KOPT-K1 (cell line): ENCODE data around the gene RBM20.

Source experiments
- H3K27ac ChIP-seq: fragments of 200-600 bp; sonication (generic); 2 replicates; pipeline ENCODE4 v1.5.1; 2016; ENCODE audit warnings: antibody characterized with exemption, mild to moderate bottlenecking, low read depth, low read length; ENCODE audit not compliant: poor library complexity, severe bottlenecking
- H3K36me3 ChIP-seq: fragments of 200-600 bp; sonication (generic); 2 replicates; pipeline ENCODE4 v1.5.1; 2017; ENCODE audit warnings: antibody characterized with exemption, mild to moderate bottlenecking, low read length, moderate library complexity; ENCODE audit not compliant: insufficient read depth
- H3K9me3 ChIP-seq: fragments of 200-600 bp; sonication (generic); 2 replicates; pipeline ENCODE4 v1.5.1; 2017; ENCODE audit warnings: antibody characterized with exemption, low read length, mild to moderate bottlenecking; ENCODE audit not compliant: insufficient read depth, poor library complexity, severe bottlenecking

The RBM20 gene

GRCh38 chr10:110774069-110775019 lies 130.2 kb downstream of the RBM20 start:
- H3K9me3 ChIP-seq, result no peaks in the 10 kb centered on the region
- no peak overlapping the region for H3K27ac ChIP-seq
- H3K36me3 ChIP-seq, result no peaks in the 10 kb centered on the region

DNA sequence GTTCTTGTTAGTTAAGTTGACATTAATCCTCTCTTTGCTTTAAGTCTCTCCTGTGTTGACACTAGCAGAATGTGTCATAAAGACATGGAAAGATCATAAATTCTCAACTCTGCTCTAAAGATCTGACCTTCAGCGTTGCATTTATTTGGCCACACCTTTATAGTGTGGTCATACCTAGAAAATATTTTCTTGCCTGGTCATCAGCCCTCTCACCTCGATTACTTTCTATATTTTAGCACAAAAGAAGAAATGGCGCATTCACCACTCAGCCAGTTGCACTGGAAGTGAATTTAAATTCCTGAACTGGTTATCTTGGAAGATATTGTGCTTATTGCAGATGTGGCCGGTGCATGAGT lies 130.9 kb downstream of the RBM20 start:
- no peaks in the 10 kb centered on the region for H3K36me3 ChIP-seq
- H3K27ac ChIP-seq, result no peak overlapping the region
- H3K9me3 ChIP-seq, result no peaks in the 10 kb centered on the region

GRCh38 chr10:110775406-110775805 lies 131.3 kb downstream of the RBM20 start:
- H3K9me3 ChIP-seq, result no peaks in the 10 kb centered on the region
- no peaks in the 10 kb centered on the region for H3K36me3 ChIP-seq
- H3K27ac ChIP-seq, result no peak overlapping the region

GRCh38 chr10:110777017-110777416 lies 132.9 kb downstream of the RBM20 start:
- Histone ChIP-seq H3K27ac (no peak overlapping the region), H3K36me3 (no peaks in the 10 kb centered on the region), H3K9me3 (no peaks in the 10 kb centered on the region)

GRCh38 chr10:110777661-110778060 lies 133.5 kb downstream of the RBM20 start:
- Histone ChIP-seq H3K36me3 (no peaks in the 10 kb centered on the region), H3K9me3 (no peaks in the 10 kb centered on the region), H3K27ac (no peak overlapping the region)

DNA sequence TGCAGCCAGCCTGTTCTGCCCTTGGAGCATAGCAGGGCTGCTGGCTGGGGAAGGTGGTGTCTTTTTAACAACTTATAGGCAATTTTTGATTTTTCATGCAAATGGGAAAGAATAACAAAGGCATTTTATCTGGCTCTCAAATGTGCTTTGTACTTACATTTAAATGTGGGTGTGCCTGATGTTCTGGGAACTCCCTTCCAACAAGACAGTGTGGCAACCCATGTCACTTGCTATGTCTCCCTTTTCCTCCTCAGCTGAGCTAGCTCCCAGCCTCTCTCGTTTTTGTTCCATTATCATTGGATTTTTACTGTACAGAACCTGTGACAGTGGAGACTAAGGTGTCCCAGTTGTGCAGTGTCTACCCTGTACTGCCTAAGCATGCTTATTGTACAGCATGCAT lies 134.1 kb downstream of the RBM20 start:
- no peak overlapping the region for H3K27ac ChIP-seq
- no peaks in the 10 kb centered on the region for H3K9me3 ChIP-seq
- H3K36me3 ChIP-seq, result no peaks in the 10 kb centered on the region

- no peaks in the 10 kb centered on the region for H3K36me3 ChIP-seq
- H3K27ac ChIP-seq, result no peak overlapping the region
- no peaks in the 10 kb centered on the region for H3K9me3 ChIP-seq
Observed at GRCh38 chr10:110779489-110779888, 135.4 kb downstream of the RBM20 start.

DNA sequence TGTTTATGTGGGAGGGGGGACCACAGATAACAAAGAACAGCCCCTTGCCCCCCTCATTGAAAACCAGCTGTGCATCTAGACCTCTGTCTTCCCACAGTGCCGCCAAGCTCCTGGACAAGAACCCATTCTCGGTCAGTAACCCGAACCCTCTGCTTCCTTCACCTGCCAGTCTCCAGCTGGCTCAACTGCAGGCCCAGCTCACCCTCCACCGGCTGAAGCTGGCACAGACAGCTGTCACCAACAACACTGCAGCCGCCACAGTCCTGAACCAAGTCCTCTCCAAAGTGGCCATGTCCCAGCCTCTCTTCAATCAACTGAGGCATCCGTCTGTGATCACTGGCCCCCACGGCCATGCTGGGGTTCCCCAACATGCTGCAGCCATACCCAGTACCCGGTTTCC lies 136.6 kb downstream of the RBM20 start:
- Histone ChIP-seq H3K9me3 (no peaks in the 10 kb centered on the region), H3K27ac (no peak overlapping the region), H3K36me3 (no peaks in the 10 kb centered on the region)

DNA sequence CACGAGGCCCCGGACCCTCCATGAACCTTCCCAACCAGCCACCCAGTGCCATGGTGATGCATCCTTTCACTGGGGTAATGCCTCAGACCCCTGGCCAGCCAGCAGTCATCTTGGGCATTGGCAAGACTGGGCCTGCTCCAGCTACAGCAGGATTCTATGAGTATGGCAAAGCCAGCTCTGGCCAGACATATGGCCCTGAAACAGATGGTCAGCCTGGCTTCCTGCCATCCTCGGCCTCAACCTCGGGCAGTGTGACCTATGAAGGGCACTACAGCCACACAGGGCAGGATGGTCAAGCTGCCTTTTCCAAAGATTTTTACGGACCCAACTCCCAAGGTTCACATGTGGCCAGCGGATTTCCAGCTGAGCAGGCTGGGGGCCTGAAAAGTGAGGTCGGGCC lies 137.0 kb downstream of the RBM20 start:
- no peaks in the 10 kb centered on the region for H3K36me3 ChIP-seq
- H3K9me3 ChIP-seq, result no peaks in the 10 kb centered on the region
- H3K27ac ChIP-seq, result no peak overlapping the region

- Histone ChIP-seq H3K9me3 (no peaks in the 10 kb centered on the region), H3K36me3 (no peaks in the 10 kb centered on the region), H3K27ac (no peak overlapping the region)
Observed at GRCh38 chr10:110782616-110783015, 138.5 kb downstream of the RBM20 start.

GRCh38 chr10:110783509-110784107 lies 139.5 kb downstream of the RBM20 start:
- Histone ChIP-seq H3K36me3 (no peaks in the 10 kb centered on the region), H3K27ac (no peak overlapping the region)

DNA sequence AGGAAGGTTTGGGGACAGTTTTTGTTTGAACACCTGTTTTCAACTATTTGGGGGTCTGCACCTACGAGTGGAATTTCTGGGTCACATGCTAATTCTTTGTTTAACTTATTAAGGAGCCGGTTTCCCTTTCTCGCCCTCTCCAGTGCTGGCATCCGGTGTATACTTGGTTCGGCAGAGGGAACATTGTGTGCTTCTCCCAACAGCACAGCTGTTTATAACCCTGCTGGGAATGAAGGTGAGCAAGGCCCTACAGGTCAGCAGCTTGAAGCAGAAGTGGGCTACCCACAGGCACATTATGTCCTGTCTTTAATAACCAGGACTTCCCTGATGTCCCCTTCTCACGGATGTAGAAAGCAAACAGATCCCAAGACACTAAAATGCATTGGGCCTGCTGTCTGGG lies 140.1 kb downstream of the RBM20 start:
- H3K36me3 ChIP-seq, result no peaks in the 10 kb centered on the region
- no peak overlapping the region for H3K27ac ChIP-seq
- no peaks in the 10 kb centered on the region for H3K9me3 ChIP-seq

More at GRCh38 chr10:110783509-110784107, 139.5 kb downstream of the RBM20 start:
- H3K9me3 ChIP-seq, result no peaks in the 10 kb centered on the region

- Histone ChIP-seq H3K27ac (no peak overlapping the region), H3K36me3 (no peaks in the 10 kb centered on the region), H3K9me3 (no peaks in the 10 kb centered on the region)
Observed at GRCh38 chr10:110786172-110786571, 142.0 kb downstream of the RBM20 start.

DNA sequence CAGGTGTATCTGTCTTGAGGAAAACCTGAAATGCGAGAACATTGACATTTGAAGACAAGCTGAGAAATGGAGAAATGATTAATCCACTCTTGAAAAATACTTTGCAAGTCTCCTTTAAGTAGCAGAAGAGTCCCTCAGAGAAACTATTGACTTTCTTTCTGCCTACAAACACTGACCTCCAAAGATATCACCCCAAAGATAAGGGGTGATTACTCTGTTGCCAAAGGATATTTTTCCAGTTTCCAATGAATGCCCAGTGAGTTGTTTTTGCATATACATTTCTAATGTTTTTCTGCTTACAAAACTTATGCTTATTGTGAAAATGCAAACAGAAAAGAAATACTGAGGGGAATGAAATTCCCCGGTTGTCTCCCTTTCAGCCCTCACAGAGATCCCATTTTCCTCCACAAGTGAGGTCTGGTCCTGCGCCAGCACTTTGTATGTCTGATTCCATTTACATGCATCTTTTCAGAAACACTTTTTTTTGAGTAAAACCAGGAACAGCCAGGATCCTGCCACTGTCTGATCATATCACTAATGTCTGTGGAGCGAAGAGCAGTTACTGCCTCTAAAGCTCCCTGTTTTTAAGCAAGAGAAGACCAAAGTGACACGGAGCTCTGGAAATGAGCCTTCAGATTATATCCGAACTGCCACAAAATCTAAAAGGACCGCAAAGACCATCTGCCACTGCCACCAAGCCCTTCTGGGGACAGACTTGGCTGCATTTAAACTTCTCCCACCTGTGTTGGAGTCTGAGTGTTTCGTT lies 144.7 kb downstream of the RBM20 start:
- no peaks in the 10 kb centered on the region for H3K9me3 ChIP-seq
- H3K36me3 ChIP-seq, result no peaks in the 10 kb centered on the region
- H3K27ac ChIP-seq, result no peak overlapping the region
